ENCODE measurements around the gene NAT14.

Gene NAT14

GRCh38 chr19:55453511-55454260, 31.3 kb upstream of the NAT14 start:
- no peak for DNase-seq

- no peak for DNase-seq
Measured at GRCh38 chr19:55454787-55455243, 30.2 kb upstream of the NAT14 start.

- no peak for DNase-seq
Measured at GRCh38 chr19:55455576-55456235, 29.3 kb upstream of the NAT14 start.

DNA sequence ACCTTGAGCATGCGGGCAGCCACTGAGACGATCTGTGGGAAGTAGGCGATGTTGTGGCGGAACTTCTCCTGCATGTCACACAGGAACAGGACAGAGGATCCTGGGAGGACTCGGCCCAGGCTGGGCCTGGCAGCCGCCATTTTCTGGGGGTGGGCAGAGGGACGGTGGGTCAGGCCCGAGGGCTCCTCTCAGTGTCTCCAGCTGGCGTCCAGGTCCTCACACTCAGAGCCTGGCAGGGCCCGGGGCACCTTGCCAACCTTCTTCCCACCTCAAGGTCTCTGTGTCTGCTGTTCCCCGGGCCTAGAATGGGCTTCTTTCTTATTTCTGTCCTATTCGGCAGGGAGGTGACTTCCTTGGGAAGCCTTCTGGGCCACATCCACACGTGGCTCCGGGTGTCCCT, 28.6 kb upstream of the NAT14 start:
- DNase-seq = no peak

DNA sequence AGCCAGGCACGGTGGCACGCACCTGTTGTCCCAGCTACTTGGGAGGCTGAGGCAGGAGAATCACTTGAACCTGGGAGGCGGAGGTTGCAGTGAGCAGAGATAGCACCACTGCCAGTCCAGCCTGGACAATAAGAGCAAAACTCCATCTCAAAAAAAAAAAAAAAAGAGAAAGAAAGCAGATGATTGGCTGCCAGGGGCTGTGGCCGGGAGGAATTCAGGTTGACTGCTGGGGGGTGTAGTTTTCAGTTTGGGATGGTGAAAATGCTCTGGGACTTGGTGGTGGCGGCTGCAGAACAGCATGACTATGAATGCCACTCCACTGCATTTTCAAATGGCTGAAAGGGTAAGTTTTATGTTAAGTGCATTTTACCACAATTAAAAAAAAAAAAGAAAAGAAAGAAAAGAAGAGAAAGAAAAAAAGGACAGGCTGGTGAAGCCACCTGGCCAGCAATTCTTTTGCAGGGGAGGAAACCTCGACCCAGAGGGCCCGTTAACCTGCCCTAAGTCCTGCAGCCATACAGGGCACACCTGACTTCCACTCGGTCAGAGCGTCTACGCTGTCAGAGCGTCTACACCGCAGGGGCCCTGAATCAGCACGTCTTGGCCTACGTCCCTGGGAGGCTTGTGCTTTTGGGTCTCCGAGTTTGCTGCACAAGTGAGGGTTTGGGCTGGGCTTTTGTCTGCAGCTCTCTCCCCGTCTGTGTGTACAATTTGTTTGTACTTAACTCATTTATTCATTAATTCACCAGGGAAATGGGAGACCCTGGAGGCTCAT, 27.1 kb upstream of the NAT14 start:
- no peak for DNase-seq

GRCh38 chr19:55459551-55459949, 25.4 kb upstream of the NAT14 start:
- no peak for DNase-seq

- DNase-seq = no peak
Measured at GRCh38 chr19:55459950-55460657, 24.9 kb upstream of the NAT14 start.

GRCh38 chr19:55460670-55461258, 24.2 kb upstream of the NAT14 start:
- peak; percentile 64 for DNase-seq

DNA sequence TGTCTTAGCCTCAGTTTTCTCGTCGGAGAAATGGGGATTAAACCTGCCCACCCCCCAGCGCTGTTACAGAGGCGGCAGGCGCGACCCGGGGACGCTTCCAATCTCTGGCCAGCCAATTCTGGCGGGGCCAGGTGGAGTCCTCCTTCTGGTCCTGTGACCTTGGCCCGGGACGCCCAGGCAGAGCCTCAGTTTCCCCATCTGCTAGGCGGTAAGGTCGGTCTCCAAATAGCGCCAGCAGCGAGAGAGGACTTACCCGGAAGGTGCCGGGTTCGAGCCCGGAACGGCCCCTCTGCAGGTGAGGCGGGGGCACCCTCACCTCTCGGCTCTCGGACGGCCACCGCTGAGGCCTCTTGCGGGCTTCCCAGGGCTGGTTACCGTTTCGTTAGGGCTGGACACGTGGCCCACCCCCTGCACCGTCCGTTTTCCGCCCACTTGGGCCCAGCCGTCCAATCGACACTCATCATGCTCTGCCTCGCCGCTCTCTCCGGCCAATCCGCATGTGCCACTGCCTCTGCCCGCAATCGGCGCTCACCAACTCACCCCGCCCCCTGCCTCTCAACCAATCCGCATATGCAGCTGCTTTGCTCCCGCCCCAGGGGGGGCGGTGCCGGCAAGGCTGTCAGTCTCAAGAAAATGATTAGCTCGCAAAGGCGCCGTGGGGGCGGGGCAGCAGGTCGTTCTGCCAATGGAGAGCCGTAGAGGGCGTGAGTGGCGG, 23.6 kb upstream of the NAT14 start, which contains the start of gene ISOC2:
ISOC2 (minus strand) TSS at position 384 of the 715 bp plus-strand sequence. CDS start 5,156 bp downstream, outside the sequence.
- peak; percentile 98 for DNase-seq

DNA sequence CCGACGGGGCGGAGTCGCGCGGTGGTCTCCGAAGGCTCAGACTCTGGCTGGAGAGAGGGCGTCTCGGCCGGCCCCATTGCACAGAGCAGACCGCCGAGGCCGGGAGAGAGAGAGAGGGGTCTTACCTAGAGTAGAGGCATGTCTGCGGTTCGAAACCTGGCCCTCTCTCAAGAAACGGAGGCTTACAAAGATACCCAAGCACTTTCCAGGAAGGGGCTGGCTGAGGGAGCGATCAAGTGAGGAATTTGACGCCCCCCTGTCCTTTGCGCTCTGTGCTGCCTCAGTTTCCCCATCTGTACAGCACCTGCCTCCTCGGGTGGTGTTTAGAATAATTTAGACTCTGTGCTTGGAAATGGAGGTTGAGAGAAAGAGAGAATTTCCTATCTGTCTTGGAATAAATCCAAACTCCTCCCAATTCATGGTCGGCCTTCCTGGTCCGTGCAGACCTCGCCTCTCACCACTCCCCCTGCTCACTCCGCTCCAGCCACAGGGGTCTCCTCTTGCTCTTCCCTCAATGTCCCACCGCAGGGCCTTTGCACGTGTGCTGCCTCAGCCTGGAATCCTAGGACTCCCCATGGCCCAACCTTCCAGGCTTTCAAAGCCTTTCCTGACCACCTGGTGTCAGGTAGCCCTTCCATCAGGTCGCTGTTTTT, 22.9 kb upstream of the NAT14 start:
- DNase-seq = no peak

GRCh38 chr19:55462722-55463121, 22.3 kb upstream of the NAT14 start:
- no peak for DNase-seq

- no peak for DNase-seq
Measured at GRCh38 chr19:55463583-55464031, 21.4 kb upstream of the NAT14 start.

DNA sequence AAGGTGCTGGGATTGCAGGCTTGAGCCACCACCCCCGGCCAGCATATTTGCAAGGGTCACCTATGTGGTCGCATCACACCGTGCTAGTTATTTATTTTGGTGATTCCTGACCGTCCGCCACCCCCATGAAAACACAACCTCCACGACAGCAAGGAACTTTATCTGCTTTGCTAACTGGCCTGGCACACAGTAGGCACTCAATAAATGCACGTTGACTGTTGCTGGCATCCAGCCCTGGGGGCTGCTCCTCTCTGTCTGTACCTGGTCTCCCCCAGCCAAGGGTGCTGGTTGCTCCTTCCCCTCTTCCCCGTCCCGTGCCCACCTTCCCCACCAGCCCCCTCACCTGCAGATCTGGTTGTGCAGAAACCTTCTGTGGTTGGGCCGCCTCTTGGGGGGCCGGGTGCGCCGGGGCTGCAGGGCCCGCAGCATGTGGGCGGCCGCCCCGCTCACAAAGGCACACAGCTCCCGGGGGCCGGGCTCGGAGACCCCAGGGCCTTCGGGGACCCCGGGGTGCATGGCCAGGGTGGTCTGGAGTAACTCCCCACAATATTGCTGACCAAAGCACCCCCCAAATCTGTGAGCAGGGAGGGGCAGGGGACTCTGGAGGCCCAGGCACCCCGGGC, 20.8 kb upstream of the NAT14 start:
- no peak for DNase-seq

- no peak for DNase-seq
Measured at GRCh38 chr19:55464662-55465054, 20.3 kb upstream of the NAT14 start, which contains the start of gene C19orf85. TSS of gene C19orf85 (minus strand) at chr19:55464751. CDS start at chr19:55464554, 197 bp downstream.

- DNase-seq = no peak
Measured at GRCh38 chr19:55465460-55466240, 19.3 kb upstream of the NAT14 start.

DNA sequence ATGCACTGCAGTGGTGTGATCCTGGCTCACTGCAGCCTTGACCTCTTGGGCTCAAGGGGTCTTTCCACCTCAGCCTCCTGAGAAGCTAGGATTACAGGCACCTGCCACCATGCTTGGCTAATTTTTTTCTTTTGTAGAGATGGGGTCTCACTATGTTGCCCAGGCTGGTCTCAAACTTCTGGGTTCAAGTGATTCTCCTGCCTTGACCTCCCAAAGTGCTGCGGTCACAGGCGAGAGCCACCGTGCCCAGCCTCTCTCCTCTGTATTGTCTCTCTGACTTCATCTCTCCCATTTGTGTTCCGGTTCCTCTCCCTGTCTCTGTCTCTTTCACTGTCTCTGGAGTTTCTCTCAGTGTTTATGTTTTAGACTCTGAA, 18.8 kb upstream of the NAT14 start:
- no peak for DNase-seq

GRCh38 chr19:55467236-55468053, 17.5 kb upstream of the NAT14 start:
- no peak for DNase-seq

GRCh38 chr19:55468054-55468393, 17.0 kb upstream of the NAT14 start:
- DNase-seq = no peak

DNA sequence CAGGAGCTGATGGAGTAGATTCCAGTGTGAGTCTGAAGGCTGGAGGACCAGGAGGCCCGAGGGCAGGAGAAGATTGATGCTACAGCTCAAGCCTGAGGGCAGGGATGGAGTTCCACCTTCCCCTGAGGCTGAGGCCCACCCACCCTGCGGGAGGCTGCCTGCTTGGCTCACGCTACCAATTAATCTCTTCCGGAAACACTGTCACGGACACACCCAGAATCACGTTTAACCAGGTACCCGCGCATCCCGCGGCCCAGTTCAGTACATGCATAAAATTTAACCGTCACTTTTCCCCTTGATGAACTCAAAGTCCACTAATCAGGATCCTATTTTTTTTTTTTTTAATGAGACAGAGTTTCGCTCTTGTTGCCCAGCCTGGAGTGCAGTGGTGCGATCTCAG, 13.7 kb upstream of the NAT14 start:
- no peak for DNase-seq

Measured in NCI-H510A (cell line).